NCI-H524 treated with DMSO at 0.1 percent for 48 hours (cell line): Measurements from ENCODE around the gene C1QTNF1.
"Not testable (repeated sequence)": the region's sequence is repeated elsewhere in the genome, so short reads cannot be mapped to it uniquely, and the experiment has no call there.

Experiments used
- DNase-seq: peaks from one replicate; lab custom pipeline; 2025; lab: John Stamatoyannopoulos, UW

The C1QTNF1 gene

DNA sequence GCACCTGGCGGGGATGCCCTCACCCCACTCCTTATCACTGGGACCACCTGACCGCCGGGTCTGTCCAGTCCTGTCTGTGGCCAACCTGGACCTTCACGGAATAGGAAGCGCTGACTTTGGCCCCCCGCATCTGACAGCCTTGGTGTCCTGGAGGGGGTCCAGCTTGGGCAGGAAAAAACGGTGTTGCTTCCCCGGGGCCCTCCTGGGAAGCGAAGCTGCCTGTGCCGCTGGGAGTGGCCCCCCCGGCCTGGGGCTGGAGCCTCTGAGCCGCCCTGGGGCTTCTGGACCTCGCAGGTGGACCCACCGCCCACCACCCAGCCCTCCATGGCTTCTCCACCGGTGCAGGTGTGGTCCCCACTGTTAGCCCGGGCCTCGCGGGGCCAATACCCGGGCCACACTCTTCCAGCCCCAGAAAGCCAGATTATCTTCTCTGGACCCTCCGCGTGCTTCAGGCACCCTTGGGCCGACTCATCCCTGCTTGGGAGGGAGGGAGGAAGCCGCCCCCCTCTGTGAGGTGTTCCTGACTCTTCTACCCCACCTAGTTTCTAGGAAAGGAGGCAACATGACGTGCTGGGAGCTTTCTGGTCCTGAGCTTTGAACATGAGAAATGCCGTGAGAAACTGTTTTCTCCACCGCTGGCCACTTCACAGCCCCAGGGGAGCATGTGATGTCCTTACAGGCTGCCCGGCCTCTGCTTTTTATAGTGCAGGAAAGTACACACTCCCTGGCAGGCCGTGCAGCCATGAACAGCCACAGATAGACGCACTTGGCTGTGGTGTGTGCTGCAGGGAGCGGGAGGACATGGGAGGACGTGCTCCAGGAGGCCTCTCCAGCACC lies 1.1 kb downstream of the C1QTNF1 start:
- DNase-seq: no peak

DNA sequence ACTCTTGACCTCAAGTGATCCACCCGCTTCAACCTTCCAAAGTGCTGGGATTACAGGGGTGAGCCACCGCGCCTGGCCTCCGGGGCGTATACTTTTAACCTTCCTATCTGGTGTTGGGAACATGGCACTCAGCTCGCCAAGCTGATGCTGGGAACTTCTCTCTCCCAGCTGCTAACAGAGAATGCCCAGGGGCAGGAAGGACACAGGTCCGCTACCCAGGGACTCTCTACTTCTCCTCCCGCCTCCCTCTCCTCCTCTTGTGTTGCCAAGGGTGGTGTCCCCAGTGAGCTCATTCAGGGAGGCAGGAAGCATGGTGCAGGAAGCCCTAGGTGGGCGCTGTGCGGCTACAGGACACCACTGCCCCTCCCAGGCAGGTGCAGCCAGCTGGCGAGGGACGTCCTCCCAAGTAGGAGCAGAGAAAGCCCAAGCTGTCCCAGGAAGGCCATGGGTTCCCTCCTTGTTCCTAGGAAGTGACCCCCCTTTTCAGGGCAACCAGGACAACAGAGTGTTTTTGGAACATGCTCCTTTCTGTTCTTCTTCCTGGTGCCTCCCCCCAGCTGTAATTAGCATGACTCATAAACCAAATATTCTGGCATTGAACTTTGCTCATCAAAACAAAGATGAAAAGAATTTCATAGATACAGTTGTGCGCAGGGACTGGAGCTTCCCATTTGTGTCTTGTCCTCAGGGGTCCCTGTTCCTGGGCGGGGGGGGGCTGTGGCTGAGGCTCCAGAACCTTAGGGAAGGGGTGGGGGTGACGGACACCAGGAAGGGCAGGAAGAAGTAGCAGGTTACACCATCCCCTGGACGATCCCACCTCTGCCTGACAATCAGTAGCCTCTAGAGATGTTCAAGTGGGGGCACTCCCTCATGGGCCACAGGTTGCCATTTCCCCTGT lies 2.7 kb downstream of the C1QTNF1 start:
- no peak for DNase-seq

DNA sequence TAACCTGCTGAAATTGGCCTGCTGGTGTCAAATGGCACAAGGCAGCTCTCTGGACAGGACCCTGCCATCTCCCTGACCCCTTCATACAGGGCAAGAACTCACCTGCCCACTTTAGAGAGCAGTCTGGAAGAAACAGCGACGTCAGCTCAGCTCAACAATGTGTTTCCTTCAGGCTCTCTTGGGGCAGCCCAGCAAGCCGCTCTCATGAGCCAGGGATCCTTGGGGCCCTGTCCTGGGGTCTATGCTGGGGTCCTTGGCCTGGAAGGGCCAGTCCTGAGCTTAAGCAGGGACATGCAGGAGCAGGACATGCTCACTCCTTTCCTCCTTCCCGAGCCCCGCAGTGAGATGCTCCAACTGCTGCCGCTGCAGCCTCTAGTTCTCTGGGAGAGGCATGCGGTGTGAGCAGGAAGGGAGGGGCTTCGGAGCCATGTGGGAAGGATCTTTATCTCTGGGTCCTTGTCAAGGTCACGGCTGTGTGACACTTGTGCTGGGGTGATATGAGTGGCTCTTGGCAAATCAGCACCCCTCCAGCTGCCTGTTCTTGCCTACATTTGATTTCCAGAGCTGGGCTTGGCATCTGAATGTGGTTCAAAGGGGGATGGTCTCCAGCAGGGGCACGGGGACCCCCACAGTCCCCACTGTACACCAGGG lies 3.4 kb downstream of the C1QTNF1 start:
- no peak for DNase-seq

DNA sequence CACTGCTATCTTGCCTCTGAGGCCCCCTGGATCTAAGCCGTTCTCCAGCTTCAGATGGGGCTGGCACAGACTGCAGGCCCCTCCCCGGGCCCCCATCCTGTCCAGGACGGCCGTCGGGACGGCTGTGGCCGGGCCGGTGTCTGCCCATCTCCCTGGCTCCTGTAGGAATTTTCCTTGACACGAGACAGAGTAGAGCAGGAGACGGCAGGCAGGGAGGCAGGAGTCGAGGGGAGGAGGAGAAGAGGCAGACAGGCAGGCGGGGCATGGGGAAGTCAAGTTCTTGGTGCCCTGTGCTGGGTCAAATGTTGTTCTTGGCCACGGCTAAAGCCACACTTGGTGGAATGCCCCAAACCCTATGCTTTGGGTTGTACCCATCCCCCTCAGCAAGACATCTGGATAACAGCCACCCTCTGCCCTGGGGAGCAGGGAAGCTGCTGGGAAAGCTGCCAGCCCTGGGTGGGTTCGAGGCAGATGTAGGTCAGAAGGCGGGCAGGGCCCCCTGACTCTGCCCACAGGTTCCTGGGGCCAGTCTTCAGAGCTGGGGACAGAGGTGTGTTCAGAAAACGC lies 4.0 kb downstream of the C1QTNF1 start:
- no peak for DNase-seq

DNA sequence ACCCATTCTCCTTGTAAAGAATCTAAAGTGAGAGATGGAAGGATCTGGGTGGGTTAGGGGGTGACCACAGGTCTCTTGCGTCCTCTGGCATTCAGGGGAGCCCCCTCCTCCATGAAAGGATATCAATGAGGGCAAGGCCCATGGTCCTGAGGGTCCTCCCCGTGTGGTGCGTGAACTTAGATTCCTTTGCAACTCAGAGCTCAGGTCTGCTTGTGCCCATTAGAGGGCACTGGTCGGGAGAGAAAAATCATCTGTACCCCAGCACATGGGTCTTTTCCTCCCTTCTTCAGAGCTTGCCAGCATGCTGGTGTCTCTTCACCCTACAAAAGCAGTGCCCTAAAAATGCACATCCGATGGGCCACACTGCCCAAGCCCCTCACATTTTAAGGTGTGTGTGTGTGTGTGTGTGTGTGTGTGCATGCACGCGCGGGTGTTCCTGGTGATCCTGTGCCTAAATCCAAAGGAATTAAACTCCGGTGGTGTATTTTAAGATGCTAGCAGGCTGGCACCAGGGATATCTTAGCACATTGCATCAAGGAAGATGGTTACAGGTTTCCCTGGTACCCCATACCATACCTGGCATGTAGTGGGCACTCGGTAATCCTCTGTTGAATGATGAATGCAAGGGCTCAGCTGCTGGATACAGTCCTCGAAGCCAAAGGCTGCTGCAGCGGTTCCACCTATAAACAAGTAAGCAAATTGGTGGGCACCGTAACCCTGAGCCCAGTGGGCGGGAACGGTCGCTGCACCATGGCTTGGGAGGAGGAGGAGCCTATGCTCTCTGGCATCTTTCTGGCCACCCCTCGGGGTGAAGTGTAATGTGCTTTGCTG lies 4.7 kb downstream of the C1QTNF1 start:
- DNase-seq: no peak

DNA sequence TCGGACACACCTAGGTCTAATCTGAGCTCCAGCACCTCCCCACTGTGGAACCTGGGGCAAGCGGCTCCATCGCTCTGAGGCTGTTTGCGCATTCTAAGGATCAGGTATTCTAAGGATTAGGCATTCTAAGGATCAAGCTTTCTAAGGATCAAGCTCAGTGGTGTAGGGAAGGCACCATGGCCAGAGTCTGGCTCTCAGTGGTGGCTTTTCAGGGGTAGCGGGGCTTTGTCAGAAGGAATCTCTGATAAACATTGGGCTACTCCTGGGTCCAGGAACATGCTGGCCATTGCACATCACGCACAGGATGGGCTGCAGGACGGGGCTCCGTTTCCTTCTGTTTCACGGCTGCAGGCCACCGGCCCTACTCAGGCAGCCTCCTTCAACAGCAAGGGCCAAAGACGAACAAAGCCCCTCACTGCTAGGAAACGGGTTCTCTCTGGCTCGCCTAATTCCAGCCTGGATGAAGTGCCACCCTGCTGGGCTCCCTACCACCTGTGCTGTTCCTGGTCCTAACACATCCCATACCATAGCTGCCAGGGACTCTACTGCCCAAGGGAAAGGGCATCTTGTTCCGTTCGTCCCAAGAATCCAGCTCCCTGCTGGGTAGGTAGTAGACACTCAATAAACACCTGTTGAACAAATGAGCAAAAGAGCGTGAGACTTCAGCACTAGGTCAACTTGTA lies 5.5 kb downstream of the C1QTNF1 start:
- DNase-seq: no peak

DNA sequence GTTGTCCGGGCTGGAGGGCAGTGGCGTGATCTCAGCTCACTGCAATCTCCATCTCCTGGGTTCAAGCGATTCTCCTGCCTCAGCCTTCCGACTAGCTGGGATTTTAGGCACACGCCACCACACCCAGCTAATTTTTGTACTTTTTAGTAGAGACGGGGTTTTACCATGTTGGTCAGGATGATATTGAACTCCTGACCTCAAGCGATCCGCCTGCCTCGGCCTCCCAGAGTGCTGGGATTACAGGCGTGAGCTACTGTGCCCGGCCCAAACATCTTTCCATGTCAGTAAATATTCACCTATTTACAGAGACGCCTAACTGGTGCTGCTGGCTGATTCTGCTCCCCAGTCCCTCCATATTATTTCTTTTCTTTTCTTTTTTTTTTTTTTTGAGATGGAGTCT lies 6.7 kb downstream of the C1QTNF1 start:
- DNase-seq: not testable (repeated sequence)

DNA sequence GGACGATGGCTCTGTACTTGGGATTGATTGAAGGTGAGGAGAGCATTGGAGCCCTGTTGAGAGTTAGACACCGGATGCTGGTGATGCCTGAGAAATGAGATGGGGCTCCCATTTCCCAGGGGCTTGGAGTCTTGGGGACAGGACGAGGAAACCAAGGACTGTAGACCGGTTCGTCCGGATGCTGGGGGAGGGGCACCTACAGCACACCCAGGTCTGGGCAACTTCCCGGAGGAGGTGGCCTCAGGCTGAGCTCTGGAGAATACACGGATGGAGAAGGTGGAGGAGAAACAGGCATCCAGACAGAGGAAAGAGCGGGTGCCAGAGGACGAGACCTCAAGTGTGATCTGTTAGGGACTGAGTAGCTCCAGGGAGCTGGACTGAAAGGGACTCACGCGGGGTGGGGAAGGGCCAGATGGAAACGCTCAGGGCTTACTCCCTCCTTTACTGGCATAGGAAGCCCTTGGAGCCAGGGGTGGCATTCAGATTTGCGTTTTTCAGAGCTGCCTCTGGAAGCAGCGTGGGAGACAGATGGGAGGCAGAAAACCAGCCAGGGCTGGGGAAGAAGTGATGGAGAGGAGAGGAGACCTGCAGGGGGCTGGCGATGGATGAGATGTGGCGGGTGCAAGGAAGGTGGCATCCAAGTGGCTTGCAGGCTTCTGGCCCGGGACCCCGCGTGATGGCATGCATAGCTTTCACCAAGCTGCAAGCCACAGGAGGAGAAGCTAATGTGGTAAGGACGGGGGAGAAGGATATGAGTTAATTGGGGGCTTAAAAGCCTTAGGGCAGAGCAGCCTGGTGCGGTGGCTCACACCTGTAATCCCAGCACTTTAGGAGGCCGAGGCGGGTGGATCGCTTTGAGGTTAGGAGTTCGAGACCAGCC lies 8.3 kb downstream of the C1QTNF1 start:
- DNase-seq: peak; percentile 64

DNA sequence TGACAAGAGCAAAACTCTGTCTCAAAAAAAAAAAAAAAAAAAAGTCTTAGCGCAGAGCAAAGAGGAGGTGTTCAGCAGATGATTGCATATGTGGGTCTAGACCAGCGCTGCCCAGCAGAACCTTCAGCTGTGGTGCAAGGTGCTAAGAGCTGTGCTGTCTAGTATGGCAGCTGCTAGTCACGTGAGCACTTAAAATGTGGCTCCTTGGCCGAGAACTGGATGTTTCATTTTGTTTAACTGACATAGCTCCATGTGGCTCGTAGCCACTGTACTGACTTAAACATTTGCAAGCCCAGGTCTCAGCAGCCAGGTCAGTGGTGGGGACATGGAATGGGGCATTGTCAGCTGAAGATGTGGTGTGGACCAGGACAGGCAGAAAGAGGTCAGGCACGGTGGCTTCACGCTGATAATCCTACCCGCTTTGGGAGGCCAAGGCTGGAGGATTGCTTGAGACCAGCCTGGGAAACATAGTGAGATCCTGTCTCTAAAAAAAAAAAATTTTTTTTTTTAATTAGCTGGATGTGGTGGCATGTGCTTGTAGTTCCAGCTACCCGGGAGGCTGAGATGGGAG lies 9.2 kb downstream of the C1QTNF1 start:
- no peak for DNase-seq

DNA sequence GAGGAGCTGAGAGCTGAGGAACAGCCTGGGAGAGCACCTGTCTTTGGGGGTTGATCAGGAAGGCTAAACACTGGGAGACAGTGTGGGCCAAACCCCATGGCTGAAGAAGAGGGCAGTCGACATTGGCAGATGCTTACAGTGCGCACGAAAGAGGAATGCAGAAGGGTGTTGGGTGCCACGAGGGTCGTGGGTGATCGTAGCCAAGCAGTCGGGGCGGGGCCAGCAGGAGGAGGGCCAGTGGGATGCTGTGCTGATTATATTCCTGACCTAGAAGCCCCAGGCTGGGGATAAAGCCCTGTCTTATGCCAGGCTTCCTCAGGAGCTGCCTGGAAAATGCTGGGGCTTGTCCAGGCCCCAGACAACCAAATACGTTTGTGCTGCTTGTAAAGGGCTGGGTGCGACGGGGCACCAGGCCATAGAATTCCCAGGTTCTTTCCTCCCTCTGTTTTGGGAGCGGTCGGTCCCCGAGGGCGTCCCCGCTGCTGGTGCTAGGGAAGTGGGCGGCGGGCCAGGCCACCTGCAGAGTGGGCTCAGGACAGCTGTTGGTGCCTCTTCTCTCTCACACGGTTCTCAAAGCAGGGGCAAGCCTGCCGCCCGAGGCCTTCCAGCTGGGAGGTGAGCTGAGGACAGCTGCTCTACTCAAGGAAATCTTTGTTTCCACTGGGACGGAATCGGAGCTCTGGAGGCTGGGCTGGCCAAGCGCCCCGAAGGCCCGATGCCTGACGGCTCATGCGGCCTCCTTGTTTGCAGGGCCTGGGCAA lies 10.0 kb downstream of the C1QTNF1 start:
- DNase-seq: peak; percentile 97

DNA sequence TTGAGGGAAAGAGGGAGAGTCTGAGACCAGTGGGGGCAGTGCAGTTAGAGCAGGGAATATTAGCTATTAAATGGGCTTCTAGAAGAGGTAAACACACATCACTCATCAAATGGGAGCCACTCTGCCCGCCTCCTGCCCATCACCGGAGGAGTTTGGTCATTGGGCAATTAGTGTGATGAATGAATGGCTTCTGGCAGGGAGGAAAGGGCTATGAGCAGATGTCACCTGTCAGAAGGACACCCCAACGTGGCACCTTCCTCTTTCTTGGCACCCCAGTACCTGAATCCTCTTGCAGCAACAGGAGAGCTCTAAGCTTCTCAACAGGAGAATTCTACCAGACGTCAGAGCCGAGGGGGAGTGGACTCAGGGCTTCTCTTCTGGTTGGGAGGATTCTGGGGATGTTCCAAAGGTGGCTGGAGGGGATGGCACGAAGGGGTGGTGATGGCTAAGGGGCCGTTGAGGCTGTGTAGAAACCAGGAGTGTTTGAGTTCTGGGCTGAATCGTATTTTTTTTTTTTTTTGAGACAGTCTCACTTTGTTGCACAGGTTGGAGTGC lies 11.0 kb downstream of the C1QTNF1 start:
- no peak for DNase-seq

DNA sequence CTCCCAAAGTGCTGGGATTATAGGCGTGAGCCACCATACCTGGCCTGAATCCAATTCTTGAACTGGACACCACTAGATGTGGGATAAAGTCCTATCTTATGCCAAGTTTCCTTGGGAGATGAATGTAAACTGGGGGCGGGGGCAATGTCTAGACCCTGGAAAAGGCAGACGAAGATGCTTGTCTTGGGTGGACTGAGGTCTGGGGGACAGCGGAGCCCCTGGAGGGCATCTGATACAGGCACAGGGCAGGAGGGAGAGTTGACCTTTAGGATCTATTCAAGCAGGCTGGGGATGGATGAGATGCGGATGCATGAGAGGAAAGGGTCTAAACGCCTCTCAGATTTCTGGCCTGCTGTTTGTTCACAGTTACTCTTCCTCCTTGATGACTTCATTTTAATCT lies 11.7 kb downstream of the C1QTNF1 start:
- no peak for DNase-seq

DNA sequence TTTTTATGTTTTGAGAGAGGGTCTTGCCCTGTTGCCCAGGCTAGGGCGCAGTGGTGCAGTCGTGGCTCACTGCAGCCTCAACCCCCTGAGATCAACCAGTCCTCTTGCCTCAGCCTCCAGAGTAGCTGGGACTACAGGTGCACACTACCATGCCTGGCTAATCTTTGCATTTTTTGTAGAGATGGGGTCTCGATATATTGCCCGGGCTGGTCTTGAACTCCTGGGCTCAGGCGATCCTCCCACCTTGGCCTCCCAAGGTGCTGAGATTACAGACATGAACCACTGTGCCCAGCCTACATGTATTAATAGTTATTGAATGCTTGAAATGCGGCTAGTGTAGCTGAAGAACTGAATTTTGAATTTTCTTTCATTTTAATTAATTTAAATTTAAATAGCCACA lies 12.2 kb downstream of the C1QTNF1 start:
- no peak for DNase-seq

DNA sequence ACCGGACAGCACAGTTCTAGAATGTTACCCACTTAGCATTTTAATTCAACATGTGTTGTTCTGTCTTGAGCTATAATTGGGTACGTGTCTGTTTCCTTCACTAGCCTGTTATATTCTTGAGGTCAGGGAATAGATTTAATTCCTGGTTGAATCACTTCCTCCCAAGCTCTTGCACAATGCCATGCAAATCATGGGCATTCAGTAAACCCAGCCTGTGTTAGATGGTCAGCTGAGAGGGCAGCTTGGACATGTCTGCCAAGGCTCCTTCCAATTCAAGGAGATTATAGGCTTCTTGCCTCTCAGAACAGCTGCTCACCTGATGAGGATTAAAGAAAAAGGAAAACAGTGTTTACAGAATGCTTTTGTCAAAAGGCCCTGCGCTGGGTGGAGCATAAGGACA lies 12.6 kb downstream of the C1QTNF1 start:
- DNase-seq: peak; percentile 89

DNA sequence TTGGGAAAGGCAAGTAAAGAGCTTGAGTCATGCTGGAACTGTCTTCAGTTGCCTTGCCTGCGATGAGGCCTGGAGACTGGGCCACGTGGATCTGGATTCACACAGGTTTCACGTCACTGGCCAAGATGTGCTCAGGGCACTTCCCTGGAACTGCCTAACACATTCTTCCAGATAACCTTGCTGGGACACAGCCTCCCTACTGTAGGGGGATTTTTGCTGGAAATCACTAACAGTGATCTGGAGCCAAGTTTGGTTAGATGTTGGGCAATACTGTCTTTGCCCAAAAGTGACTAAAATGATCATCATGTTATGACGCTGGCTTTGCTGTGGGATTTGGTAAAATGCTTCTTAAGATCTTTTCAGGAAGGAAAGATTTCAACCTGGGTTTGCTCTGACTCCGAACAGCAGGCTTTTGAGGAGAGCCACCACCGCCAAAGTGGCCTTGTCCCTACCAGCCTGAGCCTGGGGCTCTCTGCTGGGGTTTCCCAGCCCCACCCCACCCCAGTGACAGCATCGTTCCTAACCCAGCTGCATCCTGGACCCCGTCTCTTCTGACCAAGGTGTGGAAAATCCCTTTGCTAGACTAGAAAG lies 14.7 kb downstream of the C1QTNF1 start:
- DNase-seq: no peak

DNA sequence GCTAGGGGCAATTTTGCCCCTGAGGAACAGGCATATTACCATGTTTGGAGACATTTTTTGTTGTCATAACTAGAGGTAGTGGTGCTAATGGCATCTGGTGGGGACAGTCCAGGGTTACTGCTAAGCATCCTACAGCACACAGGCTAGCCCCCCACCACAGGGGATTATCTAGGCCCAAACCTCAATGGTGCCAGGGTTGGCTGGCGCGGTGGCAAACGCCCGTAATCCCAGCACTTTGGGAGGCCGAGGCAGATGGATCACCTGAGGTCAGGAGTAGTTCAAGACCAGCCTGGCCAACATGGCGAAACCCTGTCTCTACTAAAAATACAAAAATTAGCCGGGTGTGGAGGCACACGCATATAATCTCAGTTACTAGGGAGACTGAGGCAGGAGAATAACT lies 15.2 kb downstream of the C1QTNF1 start:
- DNase-seq: no peak

DNA sequence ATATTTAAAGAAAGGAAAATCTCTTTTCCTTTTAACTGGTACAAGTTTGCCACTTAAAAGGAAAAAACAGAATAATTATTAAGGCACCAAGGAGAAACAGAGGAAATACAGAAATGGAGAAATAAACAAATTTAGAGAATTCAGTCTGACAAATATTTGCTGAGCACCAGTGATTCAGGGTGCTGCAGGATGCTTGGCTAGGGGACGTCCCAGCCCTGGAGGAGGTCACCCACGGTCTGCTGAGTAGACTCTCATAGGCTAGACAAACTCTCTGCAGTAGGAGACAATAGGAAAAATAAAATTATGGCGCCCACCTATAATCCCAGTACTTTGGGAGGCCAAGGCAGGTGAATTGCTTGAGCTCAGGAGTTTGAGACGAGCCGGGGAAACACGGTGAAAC lies 15.9 kb downstream of the C1QTNF1 start:
- no peak for DNase-seq

DNA sequence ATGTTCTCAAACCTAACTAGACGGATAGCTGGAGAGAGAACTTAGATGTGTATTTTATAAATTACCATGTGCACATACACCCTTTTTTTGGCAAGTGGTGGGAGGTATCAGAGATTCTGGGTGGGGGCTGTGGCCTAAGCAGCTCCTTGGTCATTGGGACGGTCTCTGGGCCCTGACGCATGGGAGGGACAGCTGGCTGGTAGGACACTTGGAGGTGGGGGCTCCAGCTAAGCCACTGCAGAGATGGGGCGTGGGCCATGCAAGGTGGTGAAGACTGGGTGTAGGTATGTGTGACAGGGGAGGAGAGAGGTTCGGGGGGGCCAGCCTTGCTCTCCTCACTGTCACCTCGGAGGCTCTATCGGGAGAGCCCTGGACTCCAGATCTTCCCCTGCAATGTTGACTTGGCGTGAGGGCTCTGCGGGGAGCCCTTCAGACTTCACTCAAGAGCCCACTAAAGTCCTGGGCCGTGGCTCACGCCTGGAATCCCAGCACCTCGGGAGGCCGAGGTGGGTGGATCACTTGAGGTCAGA lies 17.1 kb downstream of the C1QTNF1 start:
- DNase-seq: no peak
